HG02852 (cell line): ENCODE data around the gene TPT1.
"Not testable (repeated sequence)": the region's sequence is repeated elsewhere in the genome, so short reads cannot be mapped to it uniquely, and the experiment has no call there.

ENCODE experiments used
- ATAC-seq: cut with Tn5 transposase; IDR thresholded peaks from one replicate; pipeline ENCODE4 v1.9.1; 2021; ENCODE audit warnings: mild to moderate bottlenecking, moderate library complexity; ENCODE audit not compliant: unreplicated experiment

The TPT1 gene

GRCh38 chr13:45341034-45341798, at the start of gene TPT1:
Gene TPT1, minus strand, starts transcription at chr13:45341183. Its CDS starts 114 bp downstream, at chr13:45341069.
- ATAC-seq: peak; percentile 85

GRCh38 chr13:45390348-45390747, 49.4 kb upstream of the TPT1 start:
- not testable (repeated sequence) for ATAC-seq

GRCh38 chr13:45388664-45389063, 47.7 kb upstream of the TPT1 start:
- ATAC-seq: no peak

GRCh38 chr13:45386892-45387575, 46.1 kb upstream of the TPT1 start:
- ATAC-seq: not testable (repeated sequence)

DNA sequence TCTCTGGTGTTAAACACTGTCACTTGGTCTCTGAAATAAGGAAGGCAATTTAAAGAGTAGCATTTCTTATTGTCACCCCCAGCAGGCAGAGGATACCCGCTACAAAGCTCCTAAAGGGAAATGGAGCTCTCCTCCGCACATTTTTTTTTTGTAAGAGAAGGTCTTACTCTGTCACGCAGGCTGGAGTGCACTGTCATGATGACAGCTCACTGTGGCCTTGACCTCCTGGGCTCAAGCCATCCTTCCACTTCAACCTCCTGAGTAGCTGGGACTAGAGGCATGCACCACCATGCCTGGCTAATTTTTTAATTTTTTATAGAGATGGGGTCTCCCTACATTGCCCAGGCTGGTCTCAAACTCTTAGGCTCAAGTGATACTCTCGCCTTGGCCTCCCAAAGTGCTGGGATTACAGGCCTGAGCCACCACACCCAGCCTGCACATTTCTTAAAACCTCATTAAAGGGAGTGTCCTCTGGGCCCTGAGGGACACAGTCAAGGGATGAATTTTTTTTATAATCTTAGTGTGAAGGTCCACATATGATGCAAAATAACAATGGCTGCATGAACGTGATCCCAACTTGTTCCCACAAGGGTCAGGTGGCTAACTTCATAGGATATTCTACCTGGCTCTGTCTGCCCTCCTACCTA, 45.0 kb upstream of the TPT1 start:
- ATAC-seq: no peak

- ATAC-seq: no peak
These were observed 44.3 kb upstream of the TPT1 start for GRCh38 chr13:45385320-45385719.

DNA sequence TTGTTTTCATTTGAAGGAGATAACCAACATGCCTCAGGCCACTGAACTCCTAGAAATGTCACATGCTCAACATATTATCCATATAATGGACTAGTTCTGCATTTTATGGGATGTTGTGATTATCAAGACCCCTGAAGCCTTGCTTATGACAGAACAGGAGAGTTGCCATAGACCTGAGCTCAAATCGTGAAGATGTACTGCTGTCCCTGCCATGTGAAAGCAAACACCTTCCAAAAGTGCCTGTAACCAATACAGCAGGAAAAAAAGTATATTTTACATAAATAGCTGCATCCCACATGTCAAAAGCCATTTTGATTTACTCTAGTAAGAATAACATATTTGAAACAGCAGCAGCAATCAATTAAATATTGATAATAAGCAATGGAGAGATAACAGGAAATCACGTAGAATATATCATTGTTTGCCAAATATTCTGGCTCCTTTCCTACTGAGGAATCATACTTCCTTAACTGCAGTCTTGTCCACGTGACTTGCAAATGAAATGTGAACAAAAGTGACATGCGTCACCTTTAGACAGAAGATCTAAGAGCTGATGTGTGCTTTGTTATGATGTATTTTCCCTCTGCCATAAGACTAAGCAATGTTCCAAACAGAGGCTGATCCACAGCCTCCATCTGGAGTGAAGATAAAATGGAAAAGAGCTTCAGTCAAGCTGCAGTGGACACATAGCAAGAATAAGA, 43.6 kb upstream of the TPT1 start:
- ATAC-seq: no peak

GRCh38 chr13:45382739-45383138, 41.8 kb upstream of the TPT1 start:
- not testable (repeated sequence) for ATAC-seq

GRCh38 chr13:45381196-45381595, 40.2 kb upstream of the TPT1 start:
- no peak for ATAC-seq

- not testable (repeated sequence) for ATAC-seq
These were observed 39.7 kb upstream of the TPT1 start for GRCh38 chr13:45380708-45381107.

- ATAC-seq: not testable (repeated sequence)
These were observed 38.5 kb upstream of the TPT1 start for GRCh38 chr13:45379516-45379915.

DNA sequence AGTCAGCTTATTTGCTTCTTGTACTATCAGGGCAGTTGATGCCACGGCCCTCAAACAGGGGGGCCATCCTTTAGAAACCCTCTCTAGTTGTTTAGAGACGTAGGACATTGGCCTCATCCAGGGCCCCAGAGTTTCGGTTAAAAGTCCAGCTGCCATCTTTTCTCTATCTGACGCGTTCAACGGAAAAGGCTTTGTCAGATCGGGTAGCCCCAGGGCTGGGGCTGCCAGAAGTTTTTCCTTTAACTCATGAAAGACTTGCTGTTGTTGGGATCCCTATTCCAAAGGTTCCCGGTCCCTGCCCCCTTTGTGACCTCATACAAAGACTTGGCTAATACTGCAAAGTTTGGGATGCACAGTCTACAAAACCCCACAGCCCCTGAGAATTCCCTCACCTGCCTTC, 37.8 kb upstream of the TPT1 start:
- ATAC-seq: not testable (repeated sequence)

DNA sequence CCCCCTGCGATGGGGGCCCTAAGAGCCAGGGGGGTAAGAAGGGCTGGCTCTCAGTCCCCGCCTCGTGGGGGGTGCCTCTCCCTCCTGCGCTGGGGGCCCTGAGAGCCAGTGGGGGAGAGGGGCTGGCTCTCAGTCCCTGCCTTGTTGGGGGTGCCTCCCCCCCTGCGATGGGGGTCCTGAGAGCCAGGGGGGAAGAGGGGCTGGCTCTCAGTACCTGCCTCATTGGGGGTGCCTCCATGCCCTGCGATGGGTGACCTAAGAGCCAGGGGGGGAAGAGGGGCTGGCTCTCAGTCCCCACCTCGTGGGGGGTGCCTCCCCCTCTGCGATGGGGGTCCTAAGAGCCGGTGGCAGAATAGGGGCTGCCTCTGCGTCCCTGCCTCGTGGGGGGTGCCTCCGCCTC, 36.3 kb upstream of the TPT1 start:
- not testable (repeated sequence) for ATAC-seq

DNA sequence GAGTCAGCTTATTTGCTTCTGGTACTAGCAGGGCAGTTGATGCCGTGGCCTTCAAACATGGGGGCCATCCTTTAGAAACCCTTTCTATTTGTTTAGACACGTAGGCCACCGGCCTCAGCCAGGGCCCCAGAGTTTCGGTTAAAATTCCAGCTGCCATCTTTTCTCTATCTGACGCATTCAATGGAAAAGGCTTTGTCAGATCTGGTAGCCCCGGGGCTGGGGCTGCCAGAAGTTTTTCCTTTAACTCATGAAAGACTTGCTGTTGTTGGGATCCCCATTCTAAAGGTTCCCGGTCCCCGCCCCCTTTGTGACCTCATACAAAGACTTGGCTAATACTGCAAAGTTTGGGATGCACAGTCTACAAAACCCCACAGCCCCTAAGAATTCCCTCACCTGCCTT, 35.7 kb upstream of the TPT1 start:
- not testable (repeated sequence) for ATAC-seq

GRCh38 chr13:45374917-45375316, 33.9 kb upstream of the TPT1 start:
- no peak for ATAC-seq

GRCh38 chr13:45373162-45373547, 32.2 kb upstream of the TPT1 start:
- ATAC-seq: no peak

DNA sequence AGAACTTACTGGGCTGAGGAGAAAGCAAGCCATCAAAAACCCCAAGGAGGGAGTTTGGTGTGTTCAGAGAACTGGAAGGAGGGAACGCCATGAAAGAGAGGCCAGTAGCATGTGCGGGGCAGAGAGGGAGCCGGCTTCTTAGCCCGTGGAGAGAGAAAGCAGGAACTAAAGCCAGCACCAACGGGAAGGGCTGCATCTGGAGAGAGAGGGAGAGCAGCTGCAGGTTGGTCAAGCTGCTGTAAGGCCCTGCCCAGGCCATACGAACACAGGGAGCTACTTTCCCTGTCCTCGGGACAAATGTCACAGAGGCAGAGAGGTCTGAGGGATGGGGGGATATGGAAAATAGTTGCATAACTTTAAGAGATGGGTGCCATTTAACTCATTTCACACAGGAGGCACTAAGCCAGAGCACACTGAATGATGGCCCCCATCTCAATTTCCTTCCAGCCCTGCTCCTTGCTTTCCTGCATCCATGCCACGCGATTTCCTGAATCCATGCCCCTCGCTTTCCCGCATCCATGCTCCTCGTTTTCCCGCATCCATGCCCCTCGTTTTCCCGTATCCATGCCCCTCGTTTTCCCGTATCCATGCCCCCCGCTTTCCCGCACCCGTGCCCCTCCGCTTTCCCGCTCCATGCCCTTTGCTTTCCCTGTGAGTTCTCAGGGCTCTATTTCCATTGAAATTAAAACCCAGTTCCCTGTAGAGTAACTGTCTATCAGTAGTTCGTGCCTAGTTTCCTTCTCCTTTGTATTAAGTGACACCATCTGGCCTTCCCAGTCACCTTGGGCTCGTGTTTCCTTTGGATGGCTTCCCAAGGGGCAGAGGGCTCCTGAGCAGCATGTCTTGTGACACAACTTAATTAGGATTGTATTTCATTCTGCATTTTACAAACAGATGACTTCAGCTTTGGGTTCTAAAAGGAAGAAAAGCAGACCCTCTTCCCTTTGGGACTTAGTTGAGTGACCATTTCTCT, 31.5 kb upstream of the TPT1 start:
- no peak for ATAC-seq

DNA sequence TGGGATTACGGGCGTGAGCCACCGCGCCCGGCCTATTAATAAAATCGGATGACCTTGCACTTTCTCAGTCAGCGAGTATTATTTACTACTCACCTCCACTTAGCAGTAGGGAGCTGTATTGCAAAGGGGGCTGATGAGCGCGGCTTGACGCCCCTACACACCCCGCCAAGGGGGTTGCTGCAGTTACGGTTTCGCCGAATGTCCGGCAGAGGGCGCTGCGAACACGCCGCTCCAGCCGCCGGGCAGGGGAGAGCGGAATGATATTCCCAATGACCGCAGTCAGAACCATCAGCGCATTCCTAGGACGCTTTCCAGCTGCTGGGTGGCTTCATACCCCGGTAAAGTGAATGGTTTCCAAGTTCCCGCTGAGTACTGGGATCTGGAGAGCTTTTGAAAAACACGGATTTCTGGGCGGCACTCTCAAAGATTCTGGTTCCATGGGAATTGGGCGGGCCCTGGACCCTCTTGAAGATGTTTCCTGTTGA, 30.0 kb upstream of the TPT1 start:
- no peak for ATAC-seq

GRCh38 chr13:45369116-45369515, 28.1 kb upstream of the TPT1 start:
- ATAC-seq: no peak

DNA sequence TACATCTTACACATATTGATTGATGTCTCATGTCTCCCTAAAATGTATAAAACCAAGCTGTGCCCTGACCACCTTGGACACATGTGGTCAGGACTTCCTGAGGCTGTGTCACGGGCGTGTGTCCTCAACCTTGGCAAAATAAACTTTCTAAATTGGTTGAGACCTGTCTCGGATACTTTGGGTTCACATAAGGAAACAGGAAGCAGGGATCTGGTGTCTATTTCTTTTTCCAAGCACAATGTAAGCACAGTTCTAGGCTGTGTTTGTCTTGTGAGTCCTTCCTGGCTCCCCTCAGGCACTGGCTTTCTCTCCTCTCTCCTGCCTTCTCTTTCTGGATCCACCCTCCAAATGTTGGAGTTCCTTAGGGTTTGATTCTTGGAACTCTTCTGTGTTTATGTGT, 27.6 kb upstream of the TPT1 start:
- ATAC-seq: no peak
